Vagina (tissue), 2 donors: Measurements from ENCODE around the gene CFAP46.

Experiments
- POLR2AphosphoS5 ChIP-seq, 2 donors: sonication (generic); formaldehyde crosslinking; IDR thresholded peaks; one replicate each; pipeline ENCODE4 v1.9.0; 2017; ENCODE audit warnings: antibody characterized with exemption in 2 of 2, mild to moderate bottlenecking in 2 of 2, low read depth in 1 of 2; ENCODE audit not compliant: insufficient read depth in 1 of 2
- TF ChIP-seq, protein P1 (sequence below), 3 experiments: fragments of 450-650 bp in 2 of 3; fragments of 200-600 bp in 1 of 3; sonication (generic) in 1 of 3; IDR thresholded peaks; one replicate each; pipeline ENCODE4 v1.5.1; 2017 to 2019; ENCODE audit warnings: antibody characterized with exemption in 3 of 3, mild to moderate bottlenecking in 2 of 3, moderate library complexity in 2 of 3

DNA sequence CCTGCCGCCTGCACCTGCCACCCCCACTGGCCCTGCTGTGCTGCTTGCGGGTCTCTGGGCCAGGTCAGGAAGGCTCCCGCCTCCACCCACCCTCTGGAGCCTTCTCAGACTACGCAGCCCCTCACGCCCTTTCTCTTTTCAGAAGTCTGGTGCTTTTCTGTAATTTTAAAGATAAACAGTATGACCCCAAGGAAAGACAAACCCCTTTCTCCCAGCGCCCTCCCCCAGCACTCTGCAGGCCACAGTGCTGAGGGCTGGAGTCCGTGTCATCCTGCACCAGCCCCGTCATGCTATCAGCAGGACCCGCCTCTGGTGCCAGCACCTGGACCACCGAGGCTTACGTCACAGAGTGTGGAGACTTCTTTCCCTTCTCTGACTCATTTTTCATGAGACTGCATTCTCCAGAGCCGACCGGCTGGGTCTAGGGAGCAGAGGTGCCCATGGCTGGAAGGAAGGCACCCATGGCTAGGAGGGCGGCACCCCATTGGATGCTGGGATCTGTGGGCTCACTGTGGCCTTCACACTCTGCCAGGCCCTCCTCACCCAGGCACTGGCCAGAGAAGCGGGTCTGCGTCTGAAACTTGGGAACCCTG is 53.4 kb downstream of the CFAP46 start:
- TF ChIP-seq POLR2AphosphoS5 (IDR thresholded peaks at IDR 0.05; ENCODE audit: insufficient read depth in 1 of 2, low read depth in 1 of 2) = no peak
- TF ChIP-seq, protein P1, sequence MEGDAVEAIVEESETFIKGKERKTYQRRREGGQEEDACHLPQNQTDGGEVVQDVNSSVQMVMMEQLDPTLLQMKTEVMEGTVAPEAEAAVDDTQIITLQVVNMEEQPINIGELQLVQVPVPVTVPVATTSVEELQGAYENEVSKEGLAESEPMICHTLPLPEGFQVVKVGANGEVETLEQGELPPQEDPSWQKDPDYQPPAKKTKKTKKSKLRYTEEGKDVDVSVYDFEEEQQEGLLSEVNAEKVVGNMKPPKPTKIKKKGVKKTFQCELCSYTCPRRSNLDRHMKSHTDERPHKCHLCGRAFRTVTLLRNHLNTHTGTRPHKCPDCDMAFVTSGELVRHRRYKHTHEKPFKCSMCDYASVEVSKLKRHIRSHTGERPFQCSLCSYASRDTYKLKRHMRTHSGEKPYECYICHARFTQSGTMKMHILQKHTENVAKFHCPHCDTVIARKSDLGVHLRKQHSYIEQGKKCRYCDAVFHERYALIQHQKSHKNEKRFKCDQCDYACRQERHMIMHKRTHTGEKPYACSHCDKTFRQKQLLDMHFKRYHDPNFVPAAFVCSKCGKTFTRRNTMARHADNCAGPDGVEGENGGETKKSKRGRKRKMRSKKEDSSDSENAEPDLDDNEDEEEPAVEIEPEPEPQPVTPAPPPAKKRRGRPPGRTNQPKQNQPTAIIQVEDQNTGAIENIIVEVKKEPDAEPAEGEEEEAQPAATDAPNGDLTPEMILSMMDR (IDR thresholded peaks at IDR 0.05) = no peak
